ENCODE results near the gene PRKCE. TPM values are rescaled to one million over a fixed set of nuclear protein-coding genes. Genes with fewer than 3 reads are reported as not detected.

Gene PRKCE
- total and polyA plus RNA-seq, 4 donors = 2.5 to 38.6 (median 5.8) TPM

GRCh38 chr2:45763255-45763654, 111.8 kb downstream of the PRKCE start:
- Histone ChIP-seq H3K4me1 (ENCODE audit: control insufficient read depth in 4 of 4, insufficient read depth in 4 of 4, low read length in 3 of 4) (peaks cover 3 to 25% (median 17%) of the 10 kb centered on the region in 4 donors), H3K36me3 (ENCODE audit: control insufficient read depth in 4 of 4, insufficient read depth in 3 of 4, low read depth in 1 of 4, low read length in 3 of 4) (no peaks in the 10 kb centered on the region), H3K9ac (ENCODE audit: low read depth in 1 of 2, low read length in 2 of 2) (no peak overlapping the region), H3K9me3 (ENCODE audit: control insufficient read depth in 4 of 4, low read length in 3 of 4) (no peaks in the 10 kb centered on the region), H3K27me3 (ENCODE audit: control insufficient read depth in 4 of 4, insufficient read depth in 4 of 4, low read length in 3 of 4) (no peaks in the 10 kb centered on the region), H3K27ac (ENCODE audit: low read depth in 1 of 2, low read length in 2 of 2) (no peak overlapping the region), H3K4me3 (ENCODE audit: low read depth in 1 of 3, low read length in 3 of 3) (no peak overlapping the region)
- no peak for DNase-seq (ENCODE audit: low spot score)
- no peak for TF ChIP-seq CTCF (IDR thresholded peaks at IDR 0.05; ENCODE audit: low read depth, low read length, missing input control)
- no peak for TF ChIP-seq FOXA1 (IDR thresholded peaks at IDR 0.05)
- no peak for TF ChIP-seq JUND (IDR thresholded peaks at IDR 0.05)
- no peak for TF ChIP-seq REST (IDR thresholded peaks at IDR 0.05)
- no peak for TF ChIP-seq MAX (IDR thresholded peaks at IDR 0.05)
- no peak for TF ChIP-seq ATF3 (IDR thresholded peaks at IDR 0.05)
- TF ChIP-seq TAF1 (conservative IDR thresholded peaks at IDR 0.05) = no peak
- TF ChIP-seq NR2F2 (IDR thresholded peaks at IDR 0.05) = no peak
- no peak for TF ChIP-seq YY1 (IDR thresholded peaks at IDR 0.05)
- TF ChIP-seq SP1 (IDR thresholded peaks at IDR 0.05) = no peak
- no peak for TF ChIP-seq RXRA (IDR thresholded peaks at IDR 0.05)
- TF ChIP-seq GABPA (IDR thresholded peaks at IDR 0.05 in 1 of 2, conservative IDR thresholded peaks at IDR 0.05 in 1 of 2) = no peak
- TF ChIP-seq EGR1 (IDR thresholded peaks at IDR 0.05; ENCODE audit: low read depth in 2 of 2) = no peak
- no peak for TF ChIP-seq FOXA2 (IDR thresholded peaks at IDR 0.05)
- TF ChIP-seq HNF4G (IDR thresholded peaks at IDR 0.05) = no peak
- no peak for TF ChIP-seq RAD21 (IDR thresholded peaks at IDR 0.05)
- no peak for TF ChIP-seq HNF4A (conservative IDR thresholded peaks at IDR 0.05)
- 81% methylated on average over 2 of the region's 2 CpGs for WGBS

- no peak for DNase-seq (ENCODE audit: low spot score)
- Histone ChIP-seq H3K4me1 (ENCODE audit: control insufficient read depth in 4 of 4, insufficient read depth in 4 of 4, low read length in 3 of 4) (peaks cover 3 to 25% (median 17%) of the 10 kb centered on the region in 4 donors), H3K27ac (ENCODE audit: low read depth in 1 of 2, low read length in 2 of 2) (no peak overlapping the region), H3K27me3 (ENCODE audit: control insufficient read depth in 4 of 4, insufficient read depth in 4 of 4, low read length in 3 of 4) (no peaks in the 10 kb centered on the region), H3K9me3 (ENCODE audit: control insufficient read depth in 4 of 4, low read length in 3 of 4) (no peaks in the 10 kb centered on the region), H3K36me3 (ENCODE audit: control insufficient read depth in 4 of 4, insufficient read depth in 3 of 4, low read depth in 1 of 4, low read length in 3 of 4) (no peaks in the 10 kb centered on the region), H3K9ac (ENCODE audit: low read depth in 1 of 2, low read length in 2 of 2) (no peak overlapping the region), H3K4me3 (ENCODE audit: low read depth in 1 of 3, low read length in 3 of 3) (no peak overlapping the region)
- WGBS = 86% methylated on average over 5 of the region's 5 CpGs
- TF ChIP-seq JUND (IDR thresholded peaks at IDR 0.05) (no peak), ATF3 (IDR thresholded peaks at IDR 0.05) (no peak)
Measured at GRCh38 chr2:45763797-45764196, 112.3 kb downstream of the PRKCE start.

All from liver (tissue), 9 donors.